Body of pancreas (tissue), 4 donors: ENCODE results near the gene HMX1. TPM values are rescaled to one million over a fixed set of nuclear protein-coding genes. Genes with fewer than 3 reads are reported as not detected.

Experiments used
- ATAC-seq: fragments of 150-250 bp; one replicate; pipeline ENCODE4 v1.9.1; 2016
- DNase-seq, 4 donors: peaks; one replicate each; pipeline ENCODE4 v3.0.0-alpha.2; 2019
- H3K27ac ChIP-seq, 4 donors: fragments of 200-600 bp; sonication (generic); 1 replicate in 3 of 4; 2 replicates in 1 of 4; pipeline versions ENCODE4 v1.5.1 to v1.6.1; 2016 to 2019; ENCODE audit warnings: mild to moderate bottlenecking in 1 of 4, mixed read lengths in 1 of 4, moderate library complexity in 1 of 4
- H3K27me3 ChIP-seq, 2 donors: fragments of 200-600 bp; sonication (generic); one replicate each; pipeline ENCODE4 v1.6.0; 2016; ENCODE audit warnings: mild to moderate bottlenecking in 1 of 2
- H3K36me3 ChIP-seq, 2 donors: fragments of 200-600 bp; sonication (generic); replicated peaks in 1 of 2; 2 replicates each; pipeline ENCODE4 v1.5.1; 2016; ENCODE audit warnings: low read depth in 2 of 2; ENCODE audit not compliant: insufficient read depth in 1 of 2
- H3K4me1 ChIP-seq: fragments of 200-600 bp; sonication (generic); one replicate; pipeline ENCODE4 v1.6.0; 2016
- H3K4me3 ChIP-seq, 2 donors: fragments of 200-600 bp; sonication (generic); 1 replicate in 1 of 2; 2 replicates in 1 of 2; pipeline ENCODE4 v1.5.1; 2016 to 2019
- H3K9me3 ChIP-seq, 3 donors: fragments of 200-600 bp; sonication (generic); 1 replicate in 2 of 3; 2 replicates in 1 of 3; pipeline ENCODE4 v1.5.1; 2016
- POLR2A ChIP-seq, 3 donors: fragments of 450-650 bp; IDR thresholded peaks; one replicate each; pipeline ENCODE4 v1.6.1; 2016; ENCODE audit warnings: antibody characterized with exemption in 3 of 3, mild to moderate bottlenecking in 2 of 3
- WGBS, 2 donors: methylation state at CpG; one replicate each; pipeline ENCODE4 v1.1.5; 2017; 5-methylcytosine and 5-hydroxymethylcytosine counted together
- intact Hi-C: fragments of 100-400 bp; cut with DNase I; formaldehyde crosslinking; loops from one replicate; pipeline ENCODE4 v1.15.1; 2023
- total RNA-seq, 2 donors: library from RNA; depleted of rRNA; stranded (reverse); fragments of >200 nt; gene quantifications; one replicate each; pipeline ENCODE4 v1.1.0, GENCODE V29; 2016
- TF ChIP-seq, protein P1 (sequence below), 7 experiments: fragments of 450-650 bp in 4 of 7; fragments of 200-600 bp in 3 of 7; sonication (generic) in 3 of 7; IDR thresholded peaks; one replicate each; pipeline ENCODE4 v1.5.1; 2016 to 2019; ENCODE audit warnings: antibody characterized with exemption in 7 of 7

Gene HMX1
- total RNA-seq, 2 donors from 2014 or later: not detected

DNA sequence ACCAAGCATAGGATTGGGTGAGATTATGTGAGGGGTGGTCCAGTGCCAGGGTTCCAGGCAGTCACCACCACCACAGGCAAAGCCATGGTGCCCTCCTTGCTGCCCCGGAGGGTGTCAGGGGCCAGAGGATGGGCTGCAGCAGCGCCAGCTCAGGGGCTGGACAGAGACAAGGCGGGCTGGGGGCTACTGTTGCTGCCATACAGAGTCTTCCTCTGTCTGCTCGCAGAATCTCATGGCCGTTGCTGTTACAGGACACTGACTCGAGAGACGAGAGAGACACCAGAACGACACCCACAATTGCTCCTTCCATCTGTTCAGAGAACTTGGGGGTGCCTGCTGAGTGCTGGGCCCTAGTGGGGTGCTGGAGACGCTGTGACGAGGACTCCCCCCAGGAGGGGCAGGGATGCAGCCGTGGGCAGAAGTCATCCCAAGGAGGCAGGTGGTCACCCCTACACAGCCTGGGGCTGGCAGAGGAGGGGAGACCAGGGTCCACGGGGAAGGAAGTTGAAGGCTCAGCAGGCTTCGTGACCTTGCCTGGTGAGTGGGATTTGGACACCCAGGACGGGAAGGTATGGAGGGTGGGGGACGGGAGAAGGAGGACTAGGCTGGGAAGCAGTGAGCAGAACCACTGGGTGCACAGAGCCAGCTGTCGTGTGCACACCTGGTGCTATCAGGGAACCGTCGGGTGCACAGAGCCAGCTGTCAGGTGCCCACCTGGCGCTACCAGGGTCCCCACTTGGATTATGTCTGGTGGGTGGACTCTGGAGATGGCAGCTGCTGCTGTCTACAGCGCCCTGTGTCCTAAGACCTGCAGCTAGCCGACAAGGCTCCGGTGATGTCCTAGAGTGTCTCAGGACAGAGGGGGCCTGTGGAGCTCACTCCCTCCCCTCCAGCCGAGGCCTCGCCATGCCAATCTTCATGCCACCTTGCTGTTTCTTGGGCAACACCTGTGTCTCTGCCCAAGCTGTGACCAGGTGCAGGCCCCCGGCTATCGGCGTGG, 43.9 kb upstream of the HMX1 start:
- H3K27me3 ChIP-seq: peaks cover 0 to 9% of the 10 kb centered on the region in 2 donors
- no peak overlapping the region for H3K27ac ChIP-seq
- ATAC-seq: no peak
- DNase-seq: peak in 3 of 4 donors; percentile 1 to 7 (median 2)
- H3K4me1 ChIP-seq: no peaks in the 10 kb centered on the region
- H3K36me3 ChIP-seq: no peaks in the 10 kb centered on the region
- intact Hi-C loops: loop anchor here (10.0 kb wide), 1 partner anchor 311 kb away; no protein-coding TSS in a partner anchor
- no peak for TF ChIP-seq POLR2A (IDR thresholded peaks at IDR 0.05)
- TF ChIP-seq, protein P1, sequence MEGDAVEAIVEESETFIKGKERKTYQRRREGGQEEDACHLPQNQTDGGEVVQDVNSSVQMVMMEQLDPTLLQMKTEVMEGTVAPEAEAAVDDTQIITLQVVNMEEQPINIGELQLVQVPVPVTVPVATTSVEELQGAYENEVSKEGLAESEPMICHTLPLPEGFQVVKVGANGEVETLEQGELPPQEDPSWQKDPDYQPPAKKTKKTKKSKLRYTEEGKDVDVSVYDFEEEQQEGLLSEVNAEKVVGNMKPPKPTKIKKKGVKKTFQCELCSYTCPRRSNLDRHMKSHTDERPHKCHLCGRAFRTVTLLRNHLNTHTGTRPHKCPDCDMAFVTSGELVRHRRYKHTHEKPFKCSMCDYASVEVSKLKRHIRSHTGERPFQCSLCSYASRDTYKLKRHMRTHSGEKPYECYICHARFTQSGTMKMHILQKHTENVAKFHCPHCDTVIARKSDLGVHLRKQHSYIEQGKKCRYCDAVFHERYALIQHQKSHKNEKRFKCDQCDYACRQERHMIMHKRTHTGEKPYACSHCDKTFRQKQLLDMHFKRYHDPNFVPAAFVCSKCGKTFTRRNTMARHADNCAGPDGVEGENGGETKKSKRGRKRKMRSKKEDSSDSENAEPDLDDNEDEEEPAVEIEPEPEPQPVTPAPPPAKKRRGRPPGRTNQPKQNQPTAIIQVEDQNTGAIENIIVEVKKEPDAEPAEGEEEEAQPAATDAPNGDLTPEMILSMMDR (IDR thresholded peaks at IDR 0.05): no peak
- 45 to 50% methylated on average over 17 to 25 of the region's 27 CpGs for WGBS, 2 donors
- H3K9me3 ChIP-seq: no peaks in the 10 kb centered on the region
- no peak overlapping the region for H3K4me3 ChIP-seq

DNA sequence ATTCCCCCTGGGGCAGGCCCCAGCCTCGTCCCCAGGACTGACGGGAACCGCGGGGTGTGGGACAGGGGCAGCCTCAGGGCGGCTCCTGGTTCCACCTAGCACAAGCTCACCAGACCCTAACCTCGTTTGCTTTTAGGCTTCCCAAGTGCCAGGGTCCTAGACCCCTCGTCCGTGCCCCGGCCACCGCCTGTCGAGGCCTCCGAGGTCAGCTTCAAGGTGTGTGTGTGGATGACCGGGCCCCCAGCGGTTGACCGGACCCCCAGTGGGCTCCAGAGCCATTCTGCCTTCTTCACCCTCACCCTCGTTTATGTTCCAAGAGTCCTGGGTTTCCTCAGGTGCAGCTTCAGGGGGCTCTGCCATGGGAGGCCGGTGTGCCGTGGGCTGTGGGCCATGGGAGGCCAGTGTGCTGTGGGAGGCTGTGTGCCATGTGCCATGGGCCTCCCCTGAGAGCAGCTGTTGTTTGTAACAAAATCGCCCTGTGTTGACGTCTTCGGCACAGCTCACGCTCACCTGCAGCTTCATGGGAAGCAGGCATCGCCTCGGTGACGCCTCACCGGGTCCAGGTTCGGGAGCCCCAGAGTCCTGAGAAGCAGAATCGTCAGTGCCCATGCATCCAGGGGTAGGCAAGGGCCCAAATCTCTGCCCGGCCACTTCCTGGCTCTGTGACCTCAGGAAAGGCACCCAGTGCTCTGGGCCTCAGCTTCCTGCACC, 43.0 kb upstream of the HMX1 start:
- Histone ChIP-seq H3K36me3 (no peaks in the 10 kb centered on the region), H3K27me3 (peaks cover 0 to 4% of the 10 kb centered on the region in 2 donors), H3K4me1 (no peaks in the 10 kb centered on the region), H3K9me3 (no peaks in the 10 kb centered on the region), H3K4me3 (no peak overlapping the region), H3K27ac (no peak overlapping the region)
- ATAC-seq (no peak), DNase-seq (peak in 3 of 4 donors; percentile 0 to 4 (median 4))
- WGBS, 2 donors: 62 to 66% methylated on average over 24 to 29 of the region's 29 CpGs
- TF ChIP-seq, protein P1 (IDR thresholded peaks at IDR 0.05): no peak
- TF ChIP-seq POLR2A (IDR thresholded peaks at IDR 0.05): no peak
- intact Hi-C loops: loop anchor here (10.0 kb wide), 1 partner anchor 310 kb away; no protein-coding TSS in a partner anchor

DNA sequence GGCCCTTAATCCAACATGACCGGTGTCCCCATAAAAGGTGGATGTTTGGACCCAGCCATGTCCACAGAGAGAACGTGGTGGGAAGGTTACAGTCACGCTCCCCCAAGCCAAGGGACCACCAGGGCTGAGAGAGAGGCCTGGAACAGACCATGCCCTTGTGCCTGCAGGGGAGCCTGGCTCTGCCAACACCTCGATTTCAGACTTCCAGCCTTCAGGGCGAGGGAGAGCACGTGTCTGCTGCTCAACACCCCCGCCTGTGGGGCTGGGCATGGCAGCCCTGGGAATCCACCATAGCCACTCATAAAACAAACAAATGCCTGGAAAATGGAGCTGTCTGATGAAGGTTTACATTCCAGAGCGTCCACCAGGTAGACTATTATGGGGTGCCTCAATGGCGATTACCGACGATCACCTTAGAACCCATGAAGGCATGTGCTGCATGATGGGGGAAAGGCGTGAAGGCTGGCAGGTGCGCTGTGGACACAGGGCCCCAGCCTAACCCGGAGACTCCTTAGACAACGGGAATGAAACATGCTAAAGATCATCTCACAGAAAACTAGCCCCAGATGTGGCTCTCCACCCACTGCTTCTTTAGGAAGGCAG, 42.3 kb upstream of the HMX1 start:
- H3K27ac ChIP-seq: no peak overlapping the region
- H3K4me3 ChIP-seq: no peak overlapping the region
- peaks cover 0 to 4% of the 10 kb centered on the region in 2 donors for H3K27me3 ChIP-seq
- H3K36me3 ChIP-seq: no peaks in the 10 kb centered on the region
- H3K9me3 ChIP-seq: no peaks in the 10 kb centered on the region
- no peaks in the 10 kb centered on the region for H3K4me1 ChIP-seq
- ATAC-seq (no peak), DNase-seq (no peak)
- WGBS, 2 donors: 54 to 80% methylated on average over 11 to 15 of the region's 15 CpGs
- no peak for TF ChIP-seq POLR2A (IDR thresholded peaks at IDR 0.05)
- TF ChIP-seq, protein P1 (IDR thresholded peaks at IDR 0.05): no peak
- intact Hi-C loops: loop anchor here (10.0 kb wide), 1 partner anchor 309 kb away; no protein-coding TSS in a partner anchor

DNA sequence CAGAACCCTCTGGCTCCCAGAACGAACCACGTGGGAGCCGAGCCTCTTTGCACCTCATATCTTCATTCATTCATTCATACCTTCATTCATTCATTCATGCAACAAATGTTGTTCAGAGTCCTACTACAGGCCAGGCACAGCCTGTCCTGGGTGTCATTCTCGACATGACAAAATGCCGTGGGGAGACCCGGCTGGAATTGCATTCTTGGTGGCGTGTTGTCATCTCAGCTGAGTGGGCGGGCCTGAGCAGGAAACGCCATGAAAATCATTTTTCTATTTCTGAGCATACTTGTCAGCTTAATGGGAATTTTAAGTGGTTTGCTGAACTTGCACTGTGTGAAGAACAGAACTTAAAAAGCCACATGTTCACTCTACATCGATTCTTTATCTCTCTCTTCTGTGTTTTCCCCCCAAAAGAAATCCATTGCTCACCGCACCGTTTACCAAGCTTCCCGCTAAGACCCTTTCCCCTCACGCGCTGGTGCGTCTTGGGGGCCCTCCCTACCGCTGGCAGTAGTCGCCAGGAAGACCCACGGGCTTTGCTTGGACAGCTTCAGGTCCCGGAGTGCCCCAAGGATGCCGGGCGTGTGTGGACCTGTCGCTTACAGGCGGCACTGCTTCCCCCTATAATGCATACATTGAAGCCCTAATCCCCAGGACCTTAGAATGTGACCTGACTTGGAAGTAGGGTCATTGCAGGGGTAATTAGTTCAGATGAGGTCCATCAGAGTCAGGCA, 41.6 kb upstream of the HMX1 start:
- no peaks in the 10 kb centered on the region for H3K36me3 ChIP-seq
- ATAC-seq: no peak
- no peaks in the 10 kb centered on the region for H3K9me3 ChIP-seq
- peak in 1 of 4 donors; percentile 5 for DNase-seq
- no peak for TF ChIP-seq POLR2A (IDR thresholded peaks at IDR 0.05)
- TF ChIP-seq, protein P1 (IDR thresholded peaks at IDR 0.05): no peak
- H3K4me3 ChIP-seq: no peak overlapping the region
- no peak overlapping the region for H3K27ac ChIP-seq
- 41 to 50% methylated on average over 21 to 24 of the region's 24 CpGs for WGBS, 2 donors
- peaks cover 0 to 4% of the 10 kb centered on the region in 2 donors for H3K27me3 ChIP-seq
- intact Hi-C loops: loop anchor here (10.0 kb wide), 1 partner anchor 308 kb away; no protein-coding TSS in a partner anchor
- H3K4me1 ChIP-seq: no peaks in the 10 kb centered on the region
